GM23338 (cell line): ENCODE data around the gene EXOC6. TPM values are rescaled to one million over a fixed set of nuclear protein-coding genes. Genes with fewer than 3 reads are reported as not detected.

Source experiments
- ATAC-seq: fragments of 200-7000 bp; cut with Tn5 transposase; 3 replicates; pipeline ENCODE4 v1.9.1; 2020
- DNase-seq: peaks from one replicate; pipeline ENCODE4 v3.0.0-alpha.2; 2015; ENCODE audit warnings: low spot score
- H2AFZ ChIP-seq: fragments of 200-600 bp; sonication (generic); 2 replicates; pipeline ENCODE4 v1.8.0; 2016; ENCODE audit warnings: antibody characterized with exemption, mild to moderate bottlenecking, moderate library complexity
- H3F3A ChIP-seq: fragments of 200-600 bp; sonication (generic); replicated peaks from 2 replicates; pipeline ENCODE4 v1.8.0; 2017; ENCODE audit warnings: antibody characterized with exemption, mixed run types, low read depth
- H3K27ac ChIP-seq: fragments of 200-600 bp; sonication (generic); 2 replicates; pipeline ENCODE4 v1.6.1; 2016; ENCODE audit warnings: low read depth
- H3K27me3 ChIP-seq: fragments of 200-600 bp; sonication (generic); 2 replicates; pipeline ENCODE4 v1.8.0; 2016; ENCODE audit warnings: mild to moderate bottlenecking, mixed run types, moderate library complexity; ENCODE audit not compliant: insufficient read depth
- H3K36me3 ChIP-seq: fragments of 200-600 bp; sonication (generic); 2 replicates; pipeline ENCODE4 v1.8.0; 2016; ENCODE audit warnings: mild to moderate bottlenecking; ENCODE audit not compliant: insufficient read depth
- H3K4me1 ChIP-seq: fragments of 200-600 bp; sonication (generic); 2 replicates; pipeline ENCODE4 v1.8.0; 2016; ENCODE audit warnings: mild to moderate bottlenecking, moderate library complexity; ENCODE audit not compliant: insufficient read depth
- H3K4me2 ChIP-seq: fragments of 200-600 bp; sonication (generic); 2 replicates; pipeline ENCODE4 v1.7.1; 2017; ENCODE audit warnings: mixed run types
- H3K4me3 ChIP-seq: fragments of 200-600 bp; sonication (generic); 2 replicates; pipeline ENCODE4 v1.6.1; 2016; ENCODE audit warnings: mixed run types
- H3K79me2 ChIP-seq: fragments of 200-600 bp; sonication (generic); replicated peaks from 2 replicates; pipeline ENCODE4 v1.8.0; 2017; ENCODE audit warnings: mild to moderate bottlenecking; ENCODE audit not compliant: insufficient read depth
- H3K9me2 ChIP-seq: fragments of 200-600 bp; sonication (generic); 2 replicates; pipeline ENCODE4 v1.8.0; 2017; ENCODE audit not compliant: insufficient read depth
- H4K20me1 ChIP-seq: fragments of 200-600 bp; sonication (generic); replicated peaks from 2 replicates; pipeline ENCODE4 v1.8.0; 2017; ENCODE audit warnings: mild to moderate bottlenecking; ENCODE audit not compliant: insufficient read depth
- H3K27ac Mint-ChIP-seq: 2 replicates; pipeline ENCODE4 v1.8.0; 2020; ENCODE audit warnings: inconsistent platforms, mild to moderate bottlenecking, moderate library complexity, mixed read lengths
- H3K27me3 Mint-ChIP-seq: 3 replicates; pipeline ENCODE4 v1.8.0; 2022; ENCODE audit warnings: low read depth, mild to moderate bottlenecking, moderate library complexity, mixed read lengths, inconsistent platforms; ENCODE audit not compliant: insufficient read depth, poor library complexity
- H3K36me3 Mint-ChIP-seq: 3 replicates; pipeline ENCODE4 v1.8.0; 2021; ENCODE audit warnings: low read depth, mild to moderate bottlenecking, inconsistent platforms, moderate library complexity, mixed read lengths
- H3K4me1 Mint-ChIP-seq: 3 replicates; pipeline ENCODE4 v1.8.0; 2020; ENCODE audit warnings: mild to moderate bottlenecking, inconsistent platforms, mixed read lengths
- H3K4me3 Mint-ChIP-seq: 3 replicates; pipeline ENCODE4 v1.8.0; 2021; ENCODE audit warnings: moderate library complexity, mild to moderate bottlenecking, inconsistent platforms, mixed read lengths
- H3K9me3 Mint-ChIP-seq: 3 replicates; pipeline ENCODE4 v1.8.0; 2020; ENCODE audit warnings: moderate library complexity, mild to moderate bottlenecking, inconsistent platforms, mixed read lengths
- CREB1 ChIP-seq: fragments of 250-450 bp; sonication (Bioruptor Pico); IDR thresholded peaks from 2 replicates; pipeline ENCODE4 v1.5.0; 2020; ENCODE audit warnings: low read depth, mild to moderate bottlenecking, moderate library complexity
- EZH2 ChIP-seq: fragments of 200-600 bp; sonication (generic); IDR thresholded peaks from one replicate; pipeline ENCODE4 v1.8.0; 2017; ENCODE audit warnings: antibody characterized with exemption, mild to moderate bottlenecking, low read depth; ENCODE audit not compliant: unreplicated experiment
- EZH2phosphoT487 ChIP-seq: fragments of 200-600 bp; sonication (generic); IDR thresholded peaks from one replicate; pipeline ENCODE4 v1.8.1; 2018; ENCODE audit warnings: antibody characterized with exemption; ENCODE audit not compliant: unreplicated experiment
- NANOG ChIP-seq: IDR thresholded peaks from 2 replicates; pipeline ENCODE4 v1.6.1; 2016; ENCODE audit warnings: antibody characterized with exemption, borderline replicate concordance
- POLR2AphosphoS5 ChIP-seq: IDR thresholded peaks from 2 replicates; pipeline ENCODE4 v1.6.1; 2016; ENCODE audit warnings: antibody characterized with exemption, low read depth
- STAT1 ChIP-seq: IDR thresholded peaks from one replicate; pipeline ENCODE4 v1.6.1; 2016; ENCODE audit warnings: antibody characterized with exemption; ENCODE audit not compliant: unreplicated experiment
- ZNF114 ChIP-seq: fragments of 250-450 bp; sonication (Bioruptor Pico); IDR thresholded peaks from 2 replicates; pipeline ENCODE4 v1.5.0; 2020; ENCODE audit warnings: mild to moderate bottlenecking, moderate library complexity
- ZNF331 ChIP-seq: fragments of 250-450 bp; sonication (Bioruptor Pico); IDR thresholded peaks from 2 replicates; pipeline ENCODE4 v1.5.0; 2020; ENCODE audit warnings: low read depth, mild to moderate bottlenecking, moderate library complexity
- polyA plus RNA-seq: library from polyadenylated mRNA; unstranded; fragments of >200 nt; fragmentation: Nextera tagmentation; extraction: Ambion mirVana; gene quantifications from 2 replicates; pipeline ENCODE4 v1.2.1, GENCODE V29; 2016
- total RNA-seq: library from RNA; depleted of rRNA; stranded (reverse); fragments of >200 nt; shearing (Covaris generic); gene quantifications from 2 replicates; pipeline ENCODE4 v1.2.3, GENCODE V29; 2014
- TF ChIP-seq, protein P1 (sequence below): IDR thresholded peaks from one replicate; pipeline ENCODE4 v1.6.1; 2018; ENCODE audit warnings: antibody characterized with exemption; ENCODE audit not compliant: unreplicated experiment
- TF ChIP-seq, protein P2 (sequence below), 2 experiments: fragments of 200-600 bp in 1 of 2; sonication (generic) in 1 of 2; conservative IDR thresholded peaks; 2 replicates each; pipeline versions ENCODE4 v1.5.1 to v1.6.1; 2016 to 2017; ENCODE audit warnings: antibody characterized with exemption in 2 of 2, low read depth in 2 of 2, mild to moderate bottlenecking in 2 of 2, moderate library complexity in 1 of 2
- TF ChIP-seq, protein P3 (sequence below): fragments of 250-450 bp; sonication (Bioruptor Pico); IDR thresholded peaks from 2 replicates; pipeline ENCODE4 v1.5.0; 2020; ENCODE audit warnings: mild to moderate bottlenecking, moderate library complexity

Gene EXOC6
- total and polyA plus RNA-seq, 2 experiments from 2014 or later = 5.0 to 6.0 TPM

DNA sequence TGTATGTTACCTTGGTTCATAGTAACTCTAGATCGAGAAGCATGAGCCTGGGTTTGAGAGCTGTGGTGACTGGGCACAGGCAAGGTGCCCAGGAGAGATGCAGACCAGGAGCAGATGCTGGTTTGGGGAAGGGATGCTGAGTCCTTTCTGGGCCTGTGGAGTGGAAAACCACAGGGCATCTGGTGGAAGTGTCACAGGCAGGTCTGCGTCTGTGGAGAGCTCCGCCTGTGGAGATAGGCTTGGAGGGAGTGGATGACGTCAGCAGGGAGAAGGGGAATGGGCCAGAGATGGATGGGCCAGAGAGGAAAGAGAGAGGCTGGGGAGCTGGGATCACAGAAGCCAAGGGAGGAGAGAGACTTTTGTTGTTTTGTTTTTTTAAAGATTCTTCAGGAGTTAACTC is 240.1 kb downstream of the EXOC6 start:
- ATAC-seq (no peak), DNase-seq (no peak)
- H3K4me1 Mint-ChIP-seq = peaks cover 26% of the 10 kb centered on the region
- H3K36me3 ChIP-seq = no peaks in the 10 kb centered on the region
- peaks cover 8% of the 10 kb centered on the region; the same call in 2 of the 3 replicates for H3K36me3 Mint-ChIP-seq
- peaks cover 15% of the 10 kb centered on the region; the same call in 1 of the 2 replicates for H3K9me2 ChIP-seq
- no peaks in the 10 kb centered on the region for H3K27me3 ChIP-seq
- H2AFZ ChIP-seq = peak overlapping the region; percentile 78
- no peak overlapping the region; the same call in 1 of the 2 replicates for H3K27ac Mint-ChIP-seq
- H3K4me3 ChIP-seq = no peak overlapping the region
- peaks cover 2% of the 10 kb centered on the region; the same call in 2 of the 3 replicates for H3K9me3 Mint-ChIP-seq
- no peak overlapping the region for H3K4me3 Mint-ChIP-seq
- H4K20me1 ChIP-seq = no peaks in the 10 kb centered on the region
- peak overlapping the region; percentile 42; the same call in 1 of the 2 replicates for H3K4me2 ChIP-seq
- no peaks in the 10 kb centered on the region; the same call in 1 of the 2 replicates for H3F3A ChIP-seq
- TF ChIP-seq STAT1 = no peak
- no peak for TF ChIP-seq EZH2
- TF ChIP-seq EZH2phosphoT487 = no peak
- TF ChIP-seq CREB1 = no peak
- H3K27me3 Mint-ChIP-seq = peaks cover 12% of the 10 kb centered on the region
- peak overlapping the region; percentile 45; the same call in 1 of the 2 replicates for H3K27ac ChIP-seq
- H3K4me1 ChIP-seq = peaks cover 22% of the 10 kb centered on the region
- H3K79me2 ChIP-seq = no peaks in the 10 kb centered on the region

- no peak for DNase-seq
- H3K4me3 Mint-ChIP-seq = no peak overlapping the region
- H3F3A ChIP-seq = no peaks in the 10 kb centered on the region; the same call in 1 of the 2 replicates
- H3K27ac ChIP-seq = no peak overlapping the region
- H3K36me3 Mint-ChIP-seq = peaks cover 8% of the 10 kb centered on the region; the same call in 2 of the 3 replicates
- H3K27ac Mint-ChIP-seq = no peak overlapping the region
- no peaks in the 10 kb centered on the region for H3K79me2 ChIP-seq
- peaks cover 15% of the 10 kb centered on the region for H3K27me3 Mint-ChIP-seq
- no peaks in the 10 kb centered on the region for H3K36me3 ChIP-seq
- peaks cover 26% of the 10 kb centered on the region for H3K4me1 Mint-ChIP-seq
- H3K4me3 ChIP-seq = no peak overlapping the region
- no peak overlapping the region for H2AFZ ChIP-seq
- H3K4me1 ChIP-seq = peaks cover 22% of the 10 kb centered on the region
- H3K27me3 ChIP-seq = no peaks in the 10 kb centered on the region
- H3K9me2 ChIP-seq = peaks cover 15% of the 10 kb centered on the region; the same call in 1 of the 2 replicates
- H3K9me3 Mint-ChIP-seq = peaks cover 2% of the 10 kb centered on the region; the same call in 2 of the 3 replicates
- ATAC-seq = no peak
- no peaks in the 10 kb centered on the region for H4K20me1 ChIP-seq
- H3K4me2 ChIP-seq = no peak overlapping the region
- TF ChIP-seq, protein P1, sequence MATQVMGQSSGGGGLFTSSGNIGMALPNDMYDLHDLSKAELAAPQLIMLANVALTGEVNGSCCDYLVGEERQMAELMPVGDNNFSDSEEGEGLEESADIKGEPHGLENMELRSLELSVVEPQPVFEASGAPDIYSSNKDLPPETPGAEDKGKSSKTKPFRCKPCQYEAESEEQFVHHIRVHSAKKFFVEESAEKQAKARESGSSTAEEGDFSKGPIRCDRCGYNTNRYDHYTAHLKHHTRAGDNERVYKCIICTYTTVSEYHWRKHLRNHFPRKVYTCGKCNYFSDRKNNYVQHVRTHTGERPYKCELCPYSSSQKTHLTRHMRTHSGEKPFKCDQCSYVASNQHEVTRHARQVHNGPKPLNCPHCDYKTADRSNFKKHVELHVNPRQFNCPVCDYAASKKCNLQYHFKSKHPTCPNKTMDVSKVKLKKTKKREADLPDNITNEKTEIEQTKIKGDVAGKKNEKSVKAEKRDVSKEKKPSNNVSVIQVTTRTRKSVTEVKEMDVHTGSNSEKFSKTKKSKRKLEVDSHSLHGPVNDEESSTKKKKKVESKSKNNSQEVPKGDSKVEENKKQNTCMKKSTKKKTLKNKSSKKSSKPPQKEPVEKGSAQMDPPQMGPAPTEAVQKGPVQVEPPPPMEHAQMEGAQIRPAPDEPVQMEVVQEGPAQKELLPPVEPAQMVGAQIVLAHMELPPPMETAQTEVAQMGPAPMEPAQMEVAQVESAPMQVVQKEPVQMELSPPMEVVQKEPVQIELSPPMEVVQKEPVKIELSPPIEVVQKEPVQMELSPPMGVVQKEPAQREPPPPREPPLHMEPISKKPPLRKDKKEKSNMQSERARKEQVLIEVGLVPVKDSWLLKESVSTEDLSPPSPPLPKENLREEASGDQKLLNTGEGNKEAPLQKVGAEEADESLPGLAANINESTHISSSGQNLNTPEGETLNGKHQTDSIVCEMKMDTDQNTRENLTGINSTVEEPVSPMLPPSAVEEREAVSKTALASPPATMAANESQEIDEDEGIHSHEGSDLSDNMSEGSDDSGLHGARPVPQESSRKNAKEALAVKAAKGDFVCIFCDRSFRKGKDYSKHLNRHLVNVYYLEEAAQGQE = no peak
- TF ChIP-seq, protein P2, sequence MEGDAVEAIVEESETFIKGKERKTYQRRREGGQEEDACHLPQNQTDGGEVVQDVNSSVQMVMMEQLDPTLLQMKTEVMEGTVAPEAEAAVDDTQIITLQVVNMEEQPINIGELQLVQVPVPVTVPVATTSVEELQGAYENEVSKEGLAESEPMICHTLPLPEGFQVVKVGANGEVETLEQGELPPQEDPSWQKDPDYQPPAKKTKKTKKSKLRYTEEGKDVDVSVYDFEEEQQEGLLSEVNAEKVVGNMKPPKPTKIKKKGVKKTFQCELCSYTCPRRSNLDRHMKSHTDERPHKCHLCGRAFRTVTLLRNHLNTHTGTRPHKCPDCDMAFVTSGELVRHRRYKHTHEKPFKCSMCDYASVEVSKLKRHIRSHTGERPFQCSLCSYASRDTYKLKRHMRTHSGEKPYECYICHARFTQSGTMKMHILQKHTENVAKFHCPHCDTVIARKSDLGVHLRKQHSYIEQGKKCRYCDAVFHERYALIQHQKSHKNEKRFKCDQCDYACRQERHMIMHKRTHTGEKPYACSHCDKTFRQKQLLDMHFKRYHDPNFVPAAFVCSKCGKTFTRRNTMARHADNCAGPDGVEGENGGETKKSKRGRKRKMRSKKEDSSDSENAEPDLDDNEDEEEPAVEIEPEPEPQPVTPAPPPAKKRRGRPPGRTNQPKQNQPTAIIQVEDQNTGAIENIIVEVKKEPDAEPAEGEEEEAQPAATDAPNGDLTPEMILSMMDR (conservative IDR thresholded peaks at IDR 0.05; ENCODE audit: low read depth in 2 of 2) = no peak
- no peak for TF ChIP-seq ZNF114 (CRISPR knock-in tag)
- no peak for TF ChIP-seq NANOG
- TF ChIP-seq, protein P3, sequence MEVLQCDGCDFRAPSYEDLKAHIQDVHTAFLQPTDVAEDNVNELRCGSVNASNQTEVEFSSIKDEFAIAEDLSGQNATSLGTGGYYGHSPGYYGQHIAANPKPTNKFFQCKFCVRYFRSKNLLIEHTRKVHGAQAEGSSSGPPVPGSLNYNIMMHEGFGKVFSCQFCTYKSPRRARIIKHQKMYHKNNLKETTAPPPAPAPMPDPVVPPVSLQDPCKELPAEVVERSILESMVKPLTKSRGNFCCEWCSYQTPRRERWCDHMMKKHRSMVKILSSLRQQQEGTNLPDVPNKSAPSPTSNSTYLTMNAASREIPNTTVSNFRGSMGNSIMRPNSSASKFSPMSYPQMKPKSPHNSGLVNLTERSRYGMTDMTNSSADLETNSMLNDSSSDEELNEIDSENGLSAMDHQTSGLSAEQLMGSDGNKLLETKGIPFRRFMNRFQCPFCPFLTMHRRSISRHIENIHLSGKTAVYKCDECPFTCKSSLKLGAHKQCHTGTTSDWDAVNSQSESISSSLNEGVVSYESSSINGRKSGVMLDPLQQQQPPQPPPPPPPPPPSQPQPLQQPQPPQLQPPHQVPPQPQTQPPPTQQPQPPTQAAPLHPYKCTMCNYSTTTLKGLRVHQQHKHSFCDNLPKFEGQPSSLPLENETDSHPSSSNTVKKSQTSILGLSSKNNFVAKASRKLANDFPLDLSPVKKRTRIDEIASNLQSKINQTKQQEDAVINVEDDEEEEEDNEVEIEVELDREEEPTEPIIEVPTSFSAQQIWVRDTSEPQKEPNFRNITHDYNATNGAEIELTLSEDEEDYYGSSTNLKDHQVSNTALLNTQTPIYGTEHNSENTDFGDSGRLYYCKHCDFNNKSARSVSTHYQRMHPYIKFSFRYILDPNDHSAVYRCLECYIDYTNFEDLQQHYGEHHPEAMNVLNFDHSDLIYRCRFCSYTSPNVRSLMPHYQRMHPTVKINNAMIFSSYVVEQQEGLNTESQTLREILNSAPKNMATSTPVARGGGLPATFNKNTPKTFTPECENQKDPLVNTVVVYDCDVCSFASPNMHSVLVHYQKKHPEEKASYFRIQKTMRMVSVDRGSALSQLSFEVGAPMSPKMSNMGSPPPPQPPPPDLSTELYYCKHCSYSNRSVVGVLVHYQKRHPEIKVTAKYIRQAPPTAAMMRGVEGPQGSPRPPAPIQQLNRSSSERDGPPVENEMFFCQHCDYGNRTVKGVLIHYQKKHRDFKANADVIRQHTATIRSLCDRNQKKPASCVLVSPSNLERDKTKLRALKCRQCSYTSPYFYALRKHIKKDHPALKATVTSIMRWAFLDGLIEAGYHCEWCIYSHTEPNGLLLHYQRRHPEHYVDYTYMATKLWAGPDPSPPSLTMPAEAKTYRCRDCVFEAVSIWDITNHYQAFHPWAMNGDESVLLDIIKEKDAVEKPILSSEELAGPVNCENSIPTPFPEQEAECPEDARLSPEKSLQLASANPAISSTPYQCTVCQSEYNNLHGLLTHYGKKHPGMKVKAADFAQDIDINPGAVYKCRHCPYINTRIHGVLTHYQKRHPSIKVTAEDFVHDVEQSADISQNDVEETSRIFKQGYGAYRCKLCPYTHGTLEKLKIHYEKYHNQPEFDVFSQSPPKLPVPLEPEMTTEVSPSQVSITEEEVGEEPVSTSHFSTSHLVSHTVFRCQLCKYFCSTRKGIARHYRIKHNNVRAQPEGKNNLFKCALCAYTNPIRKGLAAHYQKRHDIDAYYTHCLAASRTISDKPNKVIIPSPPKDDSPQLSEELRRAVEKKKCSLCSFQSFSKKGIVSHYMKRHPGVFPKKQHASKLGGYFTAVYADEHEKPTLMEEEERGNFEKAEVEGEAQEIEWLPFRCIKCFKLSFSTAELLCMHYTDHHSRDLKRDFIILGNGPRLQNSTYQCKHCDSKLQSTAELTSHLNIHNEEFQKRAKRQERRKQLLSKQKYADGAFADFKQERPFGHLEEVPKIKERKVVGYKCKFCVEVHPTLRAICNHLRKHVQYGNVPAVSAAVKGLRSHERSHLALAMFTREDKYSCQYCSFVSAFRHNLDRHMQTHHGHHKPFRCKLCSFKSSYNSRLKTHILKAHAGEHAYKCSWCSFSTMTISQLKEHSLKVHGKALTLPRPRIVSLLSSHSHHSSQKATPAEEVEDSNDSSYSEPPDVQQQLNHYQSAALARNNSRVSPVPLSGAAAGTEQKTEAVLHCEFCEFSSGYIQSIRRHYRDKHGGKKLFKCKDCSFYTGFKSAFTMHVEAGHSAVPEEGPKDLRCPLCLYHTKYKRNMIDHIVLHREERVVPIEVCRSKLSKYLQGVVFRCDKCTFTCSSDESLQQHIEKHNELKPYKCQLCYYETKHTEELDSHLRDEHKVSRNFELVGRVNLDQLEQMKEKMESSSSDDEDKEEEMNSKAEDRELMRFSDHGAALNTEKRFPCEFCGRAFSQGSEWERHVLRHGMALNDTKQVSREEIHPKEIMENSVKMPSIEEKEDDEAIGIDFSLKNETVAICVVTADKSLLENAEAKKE (CRISPR knock-in tag) = no peak
- TF ChIP-seq CREB1 = no peak
- TF ChIP-seq ZNF331 = no peak
- TF ChIP-seq POLR2AphosphoS5 = no peak
These were observed 242.3 kb downstream of the EXOC6 start for GRCh38 chr10:93090619-93091018.
